Osteocyte (in vitro differentiated cells): ENCODE data around the gene DARS1. TPM values are rescaled to one million over a fixed set of nuclear protein-coding genes. Genes with fewer than 3 reads are reported as not detected.

Source experiments
- DNase-seq: peaks from one replicate; pipeline ENCODE4 v3.0.0; 2021; ENCODE audit warnings: mixed read lengths; ENCODE audit not compliant: unreplicated experiment; ENCODE audit errors: extremely low spot score
- H3K27ac Mint-ChIP-seq: one replicate; pipeline ENCODE4 v1.8.0; 2021; ENCODE audit warnings: mild to moderate bottlenecking, mixed read lengths; ENCODE audit not compliant: unreplicated experiment
- H3K27me3 Mint-ChIP-seq: one replicate; pipeline ENCODE4 v1.8.0; 2021; ENCODE audit warnings: mixed read lengths; ENCODE audit not compliant: unreplicated experiment
- H3K36me3 Mint-ChIP-seq: one replicate; pipeline ENCODE4 v1.8.0; 2021; ENCODE audit warnings: mixed read lengths; ENCODE audit not compliant: unreplicated experiment
- H3K4me1 Mint-ChIP-seq: one replicate; pipeline ENCODE4 v1.8.0; 2021; ENCODE audit warnings: mixed read lengths; ENCODE audit not compliant: unreplicated experiment
- H3K4me3 Mint-ChIP-seq: one replicate; pipeline ENCODE4 v1.8.0; 2021; ENCODE audit warnings: mild to moderate bottlenecking, moderate library complexity, mixed read lengths; ENCODE audit not compliant: unreplicated experiment
- H3K9me3 Mint-ChIP-seq: one replicate; pipeline ENCODE4 v1.8.0; 2021; ENCODE audit warnings: mixed read lengths; ENCODE audit not compliant: unreplicated experiment
- CTCF ChIP-seq: fragments of 200-600 bp; sonication (generic); IDR thresholded peaks from 2 replicates; pipeline ENCODE4 v1.5.0; 2021; ENCODE audit warnings: antibody characterized with exemption, mild to moderate bottlenecking, moderate library complexity
- total RNA-seq: library from RNA; stranded (reverse); gene quantifications from 2 replicates; pipeline ENCODE4 v1.2.1, GENCODE V29; 2021

DARS1 gene
- total RNA-seq, 1 donor from 2014 or later = 48.3 TPM

DNA sequence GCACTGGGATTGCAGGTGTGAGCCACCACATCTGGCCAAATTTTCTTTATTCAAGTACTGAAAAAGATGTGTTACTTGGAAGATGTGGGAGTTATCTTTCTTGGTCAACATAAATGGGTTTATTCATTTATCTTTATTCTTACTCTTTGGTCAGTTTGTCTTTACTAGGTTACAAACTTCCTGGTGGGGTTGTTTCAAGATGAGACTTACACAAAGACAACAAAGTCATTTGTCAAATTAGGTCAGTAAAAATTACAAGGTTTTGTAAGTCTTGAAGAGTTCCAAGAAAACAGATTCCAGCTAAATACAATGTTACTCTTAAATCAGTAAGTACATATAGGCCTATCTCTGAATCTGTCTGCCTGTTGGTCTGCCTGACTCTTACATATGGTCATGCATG is 48.9 kb downstream of the DARS1 start:
- H3K4me3 Mint-ChIP-seq = no peak overlapping the region
- peaks cover 40% of the 10 kb centered on the region for H3K36me3 Mint-ChIP-seq
- no peak overlapping the region for H3K27ac Mint-ChIP-seq
- no peak for TF ChIP-seq CTCF
- H3K4me1 Mint-ChIP-seq = no peaks in the 10 kb centered on the region
- DNase-seq = no peak
- H3K9me3 Mint-ChIP-seq = peaks cover 7% of the 10 kb centered on the region
- no peaks in the 10 kb centered on the region for H3K27me3 Mint-ChIP-seq

GRCh38 chr2:135935914-135936313 is 49.5 kb downstream of the DARS1 start:
- H3K36me3 Mint-ChIP-seq = peaks cover 43% of the 10 kb centered on the region
- no peak for TF ChIP-seq CTCF
- DNase-seq = no peak
- H3K4me3 Mint-ChIP-seq = no peak overlapping the region
- H3K4me1 Mint-ChIP-seq = no peaks in the 10 kb centered on the region
- H3K27ac Mint-ChIP-seq = no peak overlapping the region
- no peaks in the 10 kb centered on the region for H3K27me3 Mint-ChIP-seq
- H3K9me3 Mint-ChIP-seq = peaks cover 7% of the 10 kb centered on the region

DNA sequence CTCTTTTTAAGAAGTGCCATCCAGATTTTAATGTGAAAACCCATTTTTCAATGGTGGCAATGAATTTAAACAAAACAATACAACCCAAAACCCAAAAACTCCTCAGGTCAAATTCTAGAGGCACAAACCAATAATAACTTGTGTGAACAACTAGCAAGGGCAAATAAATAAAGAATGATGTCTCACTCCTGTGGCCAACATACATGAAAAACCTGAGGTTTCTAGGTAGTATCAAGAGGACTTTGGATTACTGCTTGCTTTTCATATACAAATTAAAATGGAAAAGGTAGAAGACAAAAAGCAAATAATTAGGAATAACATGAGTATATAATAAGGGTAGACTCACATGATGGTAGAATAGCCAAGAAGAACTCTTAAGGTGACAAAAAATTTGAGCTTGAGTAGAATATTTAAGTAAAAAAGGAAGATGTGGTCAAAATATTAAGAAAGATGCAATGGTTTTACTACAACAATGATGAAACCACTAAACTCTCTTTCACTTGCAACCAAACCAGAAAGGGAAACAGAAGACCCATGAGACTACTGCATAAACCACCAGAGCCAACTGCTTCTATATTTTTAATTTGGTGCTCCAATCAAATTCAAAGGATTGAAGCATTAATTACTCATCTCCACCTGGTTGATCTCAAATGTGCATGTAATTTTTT is 53.5 kb downstream of the DARS1 start:
- no peak overlapping the region for H3K4me3 Mint-ChIP-seq
- no peaks in the 10 kb centered on the region for H3K27me3 Mint-ChIP-seq
- no peak for TF ChIP-seq CTCF
- no peaks in the 10 kb centered on the region for H3K9me3 Mint-ChIP-seq
- H3K27ac Mint-ChIP-seq = no peak overlapping the region
- H3K4me1 Mint-ChIP-seq = no peaks in the 10 kb centered on the region
- H3K36me3 Mint-ChIP-seq = peaks cover 40% of the 10 kb centered on the region
- DNase-seq = no peak

- Mint-ChIP-seq H3K27me3 (no peaks in the 10 kb centered on the region), H3K36me3 (peaks cover 29% of the 10 kb centered on the region), H3K9me3 (no peaks in the 10 kb centered on the region), H3K4me3 (no peak overlapping the region), H3K4me1 (peaks cover 2% of the 10 kb centered on the region), H3K27ac (no peak overlapping the region)
- TF ChIP-seq CTCF = no peak
- DNase-seq = no peak
Measured at GRCh38 chr2:135926605-135927004, 58.8 kb downstream of the DARS1 start.

DNA sequence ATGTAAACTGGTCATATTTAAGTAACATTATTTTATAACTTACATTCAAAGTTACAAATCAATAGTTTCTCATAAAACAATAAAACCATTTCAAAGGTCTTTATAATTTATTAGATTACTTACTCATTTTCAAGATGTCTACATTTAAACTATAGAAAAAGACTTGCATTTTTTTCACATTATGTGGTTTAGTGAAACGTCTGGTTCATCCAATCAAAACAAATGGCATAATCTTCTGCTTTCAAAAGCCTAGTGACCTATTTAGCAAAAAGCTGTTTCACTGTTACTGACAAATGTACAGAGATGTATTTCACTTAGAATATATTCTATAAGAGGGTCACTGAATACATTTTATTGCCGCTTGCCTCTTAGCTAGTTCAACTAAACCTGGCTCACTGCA is 59.9 kb downstream of the DARS1 start:
- H3K4me1 Mint-ChIP-seq = peaks cover 2% of the 10 kb centered on the region
- H3K36me3 Mint-ChIP-seq = peaks cover 26% of the 10 kb centered on the region
- no peaks in the 10 kb centered on the region for H3K27me3 Mint-ChIP-seq
- no peak for DNase-seq
- H3K9me3 Mint-ChIP-seq = no peaks in the 10 kb centered on the region
- no peak overlapping the region for H3K27ac Mint-ChIP-seq
- H3K4me3 Mint-ChIP-seq = no peak overlapping the region
- no peak for TF ChIP-seq CTCF
